Measurements from ENCODE around the gene KMT2C.

DNA sequence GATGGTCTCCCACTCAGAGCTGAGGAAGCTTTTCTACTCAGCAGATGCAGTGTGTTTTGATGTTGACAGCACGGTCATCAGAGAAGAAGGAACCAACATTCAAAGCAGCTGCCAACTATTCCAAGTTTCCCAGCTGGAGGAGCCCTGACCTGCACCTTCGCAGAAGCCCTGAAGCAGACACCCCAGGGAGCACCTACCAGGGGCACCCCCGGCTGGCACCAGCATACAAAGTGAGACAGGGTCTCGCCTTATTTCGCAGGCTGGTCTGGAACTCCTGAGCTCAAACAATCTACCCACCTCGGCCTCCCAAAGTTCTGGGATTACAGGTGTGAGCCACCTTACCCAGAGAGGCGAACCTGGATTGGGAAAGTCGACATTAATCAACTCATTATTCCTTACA, 68.6 kb downstream of the KMT2C start:
- TF ChIP-seq JUND (IDR thresholded peaks at IDR 0.05; ENCODE audit: low read length) (no peak), POLR2A (IDR thresholded peaks at IDR 0.05; ENCODE audit: control extremely low read depth in 1 of 2, low read depth in 2 of 2, low read length in 2 of 2) (no peak), SRF (IDR thresholded peaks at IDR 0.05; ENCODE audit: low read depth, low read length) (no peak), RFX5 (IDR thresholded peaks at IDR 0.05; ENCODE audit: borderline replicate concordance, low read depth, low read length) (no peak), CTCF (IDR thresholded peaks at IDR 0.05; ENCODE audit: control extremely low read depth in 1 of 3, insufficient read depth in 1 of 3, low read depth in 1 of 3, low read length in 3 of 3) (no peak), POLR2AphosphoS5 (IDR thresholded peaks at IDR 0.05; ENCODE audit: low read depth, low read length) (no peak), RAD21 (IDR thresholded peaks at IDR 0.05 in 1 of 2, conservative IDR thresholded peaks at IDR 0.05 in 1 of 2; ENCODE audit: low read depth in 2 of 2, low read length in 2 of 2) (no peak), GABPA (IDR thresholded peaks at IDR 0.05; ENCODE audit: borderline replicate concordance, insufficient read depth, low read length) (no peak), GTF2F1 (IDR thresholded peaks at IDR 0.05; ENCODE audit: borderline replicate concordance, low read depth, low read length) (no peak), MAX (IDR thresholded peaks at IDR 0.05) (no peak)

Data from H1 (cell line).